NOMO-1 (cell line): Measurements from ENCODE around the gene FIGNL2.
A peak's percentile ranks its signal among the peaks of the same experiment; 100 is the strongest.

Experiments
- DNase-seq, 2 experiments: peaks; one replicate each; lab custom pipeline; 2025; ENCODE audit not compliant: unreplicated experiment in 2 of 2; lab: John Stamatoyannopoulos, UW

The FIGNL2 gene

GRCh38 chr12:51862947-51863346 lies 14.4 kb upstream of the FIGNL2 start:
- DNase-seq: no peak

DNA sequence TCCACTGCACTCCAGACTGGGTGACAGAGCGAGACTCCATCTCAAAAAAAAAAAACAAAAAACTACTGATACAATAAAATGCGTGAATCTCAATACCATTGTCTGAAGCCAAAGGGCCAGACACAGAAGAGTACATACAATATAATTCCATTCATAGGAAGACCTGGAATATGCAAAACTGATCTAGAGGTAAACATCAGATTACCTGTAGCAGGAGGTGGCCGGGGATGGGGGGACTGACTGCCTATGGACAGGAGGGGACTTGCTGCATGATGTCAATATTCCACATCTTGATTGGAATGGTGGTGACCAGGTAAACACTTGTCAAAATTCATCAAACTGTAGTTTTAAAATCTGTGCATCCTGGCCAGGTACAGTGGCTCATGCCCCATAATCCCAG lies 12.5 kb upstream of the FIGNL2 start:
- no peak for DNase-seq

- DNase-seq: no peak
These were observed 7.3 kb upstream of the FIGNL2 start for GRCh38 chr12:51855586-51856428.

- DNase-seq: no peak
These were observed 4.1 kb upstream of the FIGNL2 start for GRCh38 chr12:51852404-51853137.

DNA sequence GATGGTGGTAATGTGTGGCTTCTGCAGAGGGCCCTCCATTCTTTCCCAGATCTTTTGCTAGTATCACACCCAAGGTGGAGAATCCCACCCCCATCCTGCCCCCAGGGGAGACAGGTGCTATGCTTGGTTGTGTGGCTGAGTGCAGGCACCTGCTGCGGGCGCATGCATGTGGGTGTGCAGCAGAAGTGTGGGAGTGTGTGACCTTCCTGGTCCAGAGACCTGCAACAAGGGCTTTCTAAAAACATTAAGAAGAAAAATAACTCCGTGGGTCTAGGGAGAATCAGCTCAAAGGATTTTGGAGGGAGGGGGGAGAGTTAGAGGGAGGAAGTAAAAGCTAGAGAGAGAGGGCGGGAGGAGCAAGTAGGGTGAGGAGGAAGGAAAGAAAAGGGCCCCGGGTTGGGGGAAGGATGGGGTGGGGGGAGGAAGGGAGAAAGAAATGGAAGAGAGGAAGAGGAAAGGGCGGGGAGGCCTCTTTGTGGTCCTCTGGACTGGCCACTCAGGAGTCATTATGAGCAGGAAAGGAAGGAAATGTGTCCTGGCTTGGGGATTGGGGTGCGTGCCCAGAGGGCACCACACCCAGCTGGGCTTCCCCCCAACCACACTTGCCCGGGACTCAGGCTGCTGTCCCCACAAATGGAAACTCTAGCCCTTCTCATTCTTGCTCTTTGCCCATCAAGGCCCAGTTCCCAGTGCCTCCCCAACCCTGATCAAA lies 3.1 kb upstream of the FIGNL2 start:
- DNase-seq: peak; percentile 30 to 74

GRCh38 chr12:51850965-51851299 lies 2.4 kb upstream of the FIGNL2 start:
- DNase-seq: no peak

DNA sequence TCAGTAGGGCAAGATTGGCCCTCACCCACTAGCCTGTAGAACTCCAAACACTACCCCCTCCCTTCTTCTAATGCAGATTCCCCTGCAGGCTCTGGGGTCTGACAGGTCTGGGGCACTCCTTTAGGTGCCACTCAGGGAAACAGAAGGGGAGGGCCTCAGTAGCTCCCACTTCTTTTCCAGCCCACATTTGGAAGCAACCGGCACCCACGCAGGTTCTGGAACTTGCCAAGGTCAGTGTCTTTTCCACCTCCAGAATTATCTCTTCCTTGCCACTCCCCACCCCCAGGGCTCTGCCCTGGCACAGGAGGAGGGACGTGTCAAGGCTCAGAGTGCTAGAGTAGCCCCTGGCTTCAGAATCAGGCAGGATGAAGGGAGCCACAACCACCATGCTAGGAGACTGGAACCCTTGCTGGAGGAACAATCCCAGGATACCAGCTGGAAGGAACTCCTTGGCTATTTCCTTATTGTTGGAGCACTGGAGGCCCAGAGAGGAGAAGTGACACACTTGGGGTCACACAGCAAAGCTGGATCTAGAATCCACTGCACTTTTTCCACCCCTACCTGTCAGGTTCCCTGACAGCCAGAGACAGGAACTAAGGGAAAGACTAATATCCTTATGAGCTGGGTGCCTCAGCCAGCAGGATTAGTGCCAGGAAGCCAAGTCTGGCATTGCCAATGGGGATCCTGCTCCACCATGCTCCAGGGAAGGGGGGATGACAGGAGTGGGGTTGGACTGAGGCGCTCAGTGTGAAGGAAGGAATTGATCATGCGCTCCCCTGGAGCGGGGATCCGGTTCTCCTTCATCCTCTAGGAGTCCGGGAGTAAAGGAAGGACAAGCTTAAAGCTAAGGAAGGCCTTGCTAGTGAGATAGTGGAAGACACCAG lies 1.8 kb upstream of the FIGNL2 start:
- DNase-seq: no peak

DNA sequence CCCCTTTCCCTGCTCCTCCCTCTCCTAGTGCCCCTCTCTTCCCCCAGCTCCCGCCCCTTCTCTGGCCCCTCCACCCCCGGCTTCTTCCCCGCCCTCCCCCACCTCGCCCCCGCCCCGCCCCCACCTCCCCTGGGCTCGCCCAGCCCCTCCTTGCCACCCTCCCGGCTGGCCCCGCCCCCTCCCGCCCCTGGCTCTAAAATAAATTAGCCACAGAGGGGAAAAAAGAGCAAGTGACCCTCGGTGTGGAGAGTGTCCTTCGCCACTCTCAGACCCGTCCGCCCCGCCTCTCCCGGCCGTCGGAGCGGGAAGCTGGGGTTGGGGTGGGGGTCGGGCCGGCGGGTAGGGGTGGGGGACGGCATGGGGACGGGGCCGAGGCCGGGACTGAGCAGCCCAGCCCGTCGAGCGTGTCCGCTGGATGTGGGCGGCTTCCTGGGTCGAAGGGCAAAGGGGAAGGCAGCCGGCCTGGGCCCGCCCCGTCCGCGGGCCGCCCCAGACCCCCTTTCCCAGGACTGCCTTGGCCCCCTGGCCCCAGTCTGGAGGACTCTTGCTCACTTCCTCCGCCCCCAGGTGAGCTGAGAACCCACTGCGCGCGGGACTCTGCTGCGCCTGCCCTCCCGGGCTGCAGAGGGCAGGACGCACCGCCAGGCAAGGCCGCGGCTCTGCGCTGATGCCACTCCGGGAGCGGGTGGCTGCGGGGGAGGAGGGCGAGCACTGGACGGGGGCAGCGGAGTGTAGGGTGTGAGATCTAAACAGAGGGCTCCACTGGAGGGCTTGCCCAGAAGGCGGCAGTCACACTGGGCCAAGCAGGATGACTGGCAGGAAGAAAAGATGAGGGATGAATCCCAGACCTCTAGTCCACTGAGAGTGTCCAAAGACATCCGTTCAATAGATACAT lies 570 bp upstream of the FIGNL2 start:
- DNase-seq: peak; percentile 16 to 36

DNA sequence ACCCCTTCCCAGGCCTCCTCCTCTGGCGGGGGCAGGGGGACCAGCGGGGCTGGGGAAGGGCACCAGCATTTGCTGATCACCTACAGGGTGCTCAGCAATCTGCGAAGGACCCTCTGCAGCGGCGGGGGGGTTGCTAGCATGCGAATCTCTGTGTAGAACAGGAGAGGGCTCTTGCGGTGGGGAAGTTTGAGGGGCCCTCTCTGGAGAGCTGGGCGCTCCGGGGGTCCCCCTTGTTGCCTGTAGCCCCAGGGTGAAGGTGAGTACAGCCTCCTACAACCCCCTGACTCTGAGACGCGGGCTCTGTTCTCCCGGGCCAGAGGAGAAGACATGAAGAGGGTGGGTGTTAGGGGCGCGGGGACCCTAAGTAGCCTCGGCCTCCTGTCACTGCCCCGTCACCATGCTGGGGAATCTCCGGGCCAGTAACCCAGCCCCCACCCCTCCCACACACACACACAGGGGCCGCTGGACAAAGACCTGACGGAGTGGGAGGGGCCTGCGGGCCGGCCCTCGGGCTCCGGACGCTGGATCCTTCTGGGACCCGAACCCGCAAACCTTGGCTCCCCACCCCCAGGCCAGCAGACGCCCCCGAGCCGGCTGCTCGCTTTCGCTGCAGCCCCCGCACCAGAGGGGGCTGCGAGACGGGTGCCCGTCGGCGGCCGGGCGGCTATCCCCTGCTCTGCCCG lies 734 bp downstream of the FIGNL2 start:
- DNase-seq: no peak

DNA sequence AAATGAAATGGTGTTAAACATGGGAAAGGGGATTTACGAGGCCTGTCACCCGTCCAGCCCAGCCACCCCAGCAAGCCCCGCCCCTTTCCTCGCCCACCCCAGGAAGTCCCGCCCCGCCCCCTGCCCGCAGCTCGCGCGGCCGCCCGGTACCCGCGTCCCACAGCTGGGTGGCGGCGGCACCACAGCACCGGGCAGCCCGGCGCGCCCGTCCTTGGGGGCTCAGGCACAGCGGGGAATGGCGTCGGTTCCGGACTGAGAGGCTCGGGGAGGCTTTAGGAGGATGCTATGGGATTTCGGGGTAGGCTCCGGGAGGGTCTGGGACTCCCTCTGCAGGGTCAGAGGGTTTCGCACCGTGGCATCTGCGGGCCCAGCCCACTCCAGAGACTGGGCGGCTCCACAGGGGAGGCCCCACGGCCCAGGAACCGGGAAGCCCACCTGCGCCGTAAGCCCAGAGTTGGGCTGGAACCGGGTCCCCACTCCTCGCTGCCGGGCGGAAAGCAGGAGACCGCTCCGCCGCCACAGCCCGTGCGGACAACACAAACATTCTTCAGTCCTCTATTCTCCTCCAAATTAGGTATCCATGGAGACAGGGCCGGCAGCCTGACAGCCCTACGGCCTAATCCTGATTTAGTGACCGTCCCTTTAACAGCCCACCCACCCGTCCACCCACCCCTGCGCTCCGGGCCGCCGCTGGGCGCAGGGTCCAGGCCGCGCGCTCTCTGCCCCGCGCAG lies 1.4 kb downstream of the FIGNL2 start:
- DNase-seq: no peak

DNA sequence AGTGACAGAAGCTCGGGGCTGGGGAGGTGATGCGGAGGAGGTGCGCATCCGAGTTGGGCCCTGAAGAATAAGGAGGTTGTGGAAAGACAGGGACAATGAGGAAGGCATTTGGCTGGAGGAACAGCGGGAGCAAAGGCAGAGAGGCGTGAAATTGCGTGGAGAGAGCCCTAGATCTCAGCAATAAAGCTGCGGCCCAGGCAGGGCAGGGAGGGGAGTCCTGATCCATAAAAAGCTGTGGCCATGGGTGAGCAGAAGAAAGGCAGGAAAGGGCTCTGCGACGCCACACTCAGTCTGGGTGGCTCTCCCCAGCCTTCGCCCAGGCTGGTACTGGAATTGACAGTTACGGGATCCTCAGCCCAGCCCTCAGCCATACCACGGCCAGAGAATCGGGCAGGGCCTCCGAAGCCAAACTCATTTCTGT lies 2.2 kb downstream of the FIGNL2 start:
- DNase-seq: no peak

- no peak for DNase-seq
These were observed 3.0 kb downstream of the FIGNL2 start for GRCh38 chr12:51845482-51845881.

DNA sequence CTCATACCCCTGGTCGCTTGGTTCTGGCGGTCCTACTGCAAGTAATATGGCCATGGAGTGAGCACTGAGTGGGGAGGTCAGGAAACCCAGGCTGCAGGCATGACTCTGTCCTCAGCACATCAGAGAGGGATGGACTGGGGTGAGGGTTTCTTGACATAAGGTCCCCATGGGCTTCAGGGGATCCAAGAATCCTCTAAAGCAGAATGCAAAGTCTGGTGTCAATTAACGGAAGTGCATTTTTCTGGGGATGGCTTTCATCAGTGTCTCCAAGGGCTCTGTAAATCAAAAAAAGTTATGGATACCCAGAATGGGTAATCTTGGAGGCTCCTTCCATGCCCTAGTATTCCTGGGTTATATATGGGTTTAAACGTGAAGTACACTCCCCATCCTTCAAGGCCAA lies 3.7 kb downstream of the FIGNL2 start:
- no peak for DNase-seq

DNA sequence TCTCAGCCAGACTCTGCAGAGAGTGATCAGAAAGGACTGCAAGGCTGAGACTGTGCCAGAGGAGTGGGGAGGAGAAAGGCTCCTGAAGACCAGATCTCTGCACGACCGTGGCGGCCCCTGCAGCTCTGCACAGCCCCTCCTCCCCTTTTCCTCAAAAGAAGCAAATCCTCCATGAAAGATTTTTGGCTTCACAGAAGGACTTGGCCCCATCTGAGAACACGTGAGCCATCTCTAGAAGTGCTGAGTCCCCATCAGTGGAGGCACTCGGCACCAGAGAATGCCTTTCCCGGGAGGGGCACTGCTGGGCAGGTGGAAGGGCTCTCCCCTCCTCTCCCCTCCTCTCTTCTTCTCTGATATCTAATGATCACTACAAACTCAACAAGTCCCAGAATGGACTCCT lies 6.8 kb downstream of the FIGNL2 start:
- DNase-seq: no peak

DNA sequence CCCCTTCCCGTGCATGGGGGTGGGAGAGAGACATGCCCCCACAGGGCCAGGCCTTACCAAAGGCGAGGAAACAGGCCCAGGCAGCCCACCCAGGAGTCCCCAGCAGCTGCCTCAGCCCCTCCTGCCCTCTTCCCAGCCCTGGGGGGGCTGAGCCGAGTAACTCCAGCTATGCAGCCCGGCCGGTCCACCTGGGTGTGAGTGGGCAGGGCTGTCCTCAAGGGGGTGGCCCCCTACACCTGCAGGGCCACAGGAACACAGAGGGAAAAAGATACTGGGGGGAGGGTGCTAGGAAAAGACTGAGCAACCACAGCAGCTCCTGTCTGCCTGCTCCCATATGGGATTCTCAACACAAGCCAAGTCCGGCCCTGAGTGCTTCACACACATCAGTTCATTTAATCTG lies 7.6 kb downstream of the FIGNL2 start:
- no peak for DNase-seq

DNA sequence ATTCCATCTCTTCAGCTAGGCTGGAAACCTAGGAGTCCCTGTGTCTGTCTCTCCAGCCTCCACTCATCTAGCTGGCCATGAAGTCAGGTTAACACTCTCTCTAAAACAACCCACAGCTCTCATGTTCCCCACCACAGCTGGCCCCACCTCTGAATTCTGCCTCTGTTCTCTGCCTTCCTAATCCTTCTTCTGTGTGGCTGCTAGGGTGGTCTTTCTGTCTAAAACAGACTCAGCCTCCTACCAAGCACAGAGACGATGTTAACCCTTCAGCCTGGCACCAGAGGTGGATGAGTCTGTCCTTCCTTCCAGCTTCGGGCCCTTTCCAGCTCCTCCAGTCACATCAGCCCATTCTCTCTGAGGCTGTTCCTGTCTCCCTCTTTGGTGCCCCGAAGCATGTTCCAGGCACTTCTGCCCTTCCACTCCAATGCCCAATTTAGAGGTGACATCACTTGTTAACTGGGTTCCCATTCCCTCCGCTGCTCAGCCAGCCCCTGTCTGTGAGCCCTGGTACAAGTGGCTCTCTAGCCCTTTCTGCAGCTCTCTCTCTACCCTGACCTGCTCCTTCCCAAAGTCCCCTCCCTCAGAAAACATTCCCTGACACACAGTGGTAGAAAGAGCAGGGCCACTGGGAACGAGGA lies 9.1 kb downstream of the FIGNL2 start:
- no peak for DNase-seq

DNA sequence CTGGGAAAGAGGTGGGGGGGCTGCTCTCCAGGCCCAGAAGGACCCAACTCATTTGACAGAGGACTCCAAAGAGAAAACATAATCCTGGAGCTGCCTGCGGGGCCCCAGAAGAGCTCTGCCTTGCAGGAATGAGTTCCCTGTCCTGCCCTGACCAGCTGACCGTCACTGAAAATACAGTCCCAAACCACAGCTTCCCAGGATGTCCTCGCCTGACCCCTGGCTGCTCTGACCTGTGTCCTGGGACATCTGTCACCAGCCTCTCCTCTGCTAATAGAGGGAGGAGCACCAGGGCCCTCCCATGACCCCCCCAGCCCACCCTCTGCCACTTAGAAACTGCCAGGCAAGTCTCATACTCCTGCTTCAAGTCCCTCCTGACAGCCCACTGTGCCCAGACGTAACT lies 9.8 kb downstream of the FIGNL2 start:
- DNase-seq: no peak

DNA sequence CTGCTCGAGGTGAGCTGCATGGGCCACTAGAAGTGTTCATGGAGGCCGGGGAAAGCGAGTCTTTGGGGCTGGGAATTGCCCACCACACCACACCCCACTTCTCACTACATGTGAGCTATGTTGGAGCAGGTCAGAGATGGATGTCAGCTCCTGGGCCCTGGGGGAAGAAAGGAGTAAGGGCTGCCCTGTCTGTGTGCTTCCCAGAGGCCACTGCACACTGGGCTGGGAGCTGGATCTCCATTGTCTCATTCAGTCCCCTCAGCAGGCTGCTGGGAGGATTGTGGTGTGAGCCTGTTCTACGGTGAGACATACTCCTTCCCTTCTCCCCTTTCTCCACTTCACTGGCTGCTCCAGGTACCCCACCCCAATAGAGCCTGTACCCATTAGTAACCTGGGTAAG lies 10.5 kb downstream of the FIGNL2 start:
- no peak for DNase-seq
